ENCODE data around the gene LDLRAD3.

DNA sequence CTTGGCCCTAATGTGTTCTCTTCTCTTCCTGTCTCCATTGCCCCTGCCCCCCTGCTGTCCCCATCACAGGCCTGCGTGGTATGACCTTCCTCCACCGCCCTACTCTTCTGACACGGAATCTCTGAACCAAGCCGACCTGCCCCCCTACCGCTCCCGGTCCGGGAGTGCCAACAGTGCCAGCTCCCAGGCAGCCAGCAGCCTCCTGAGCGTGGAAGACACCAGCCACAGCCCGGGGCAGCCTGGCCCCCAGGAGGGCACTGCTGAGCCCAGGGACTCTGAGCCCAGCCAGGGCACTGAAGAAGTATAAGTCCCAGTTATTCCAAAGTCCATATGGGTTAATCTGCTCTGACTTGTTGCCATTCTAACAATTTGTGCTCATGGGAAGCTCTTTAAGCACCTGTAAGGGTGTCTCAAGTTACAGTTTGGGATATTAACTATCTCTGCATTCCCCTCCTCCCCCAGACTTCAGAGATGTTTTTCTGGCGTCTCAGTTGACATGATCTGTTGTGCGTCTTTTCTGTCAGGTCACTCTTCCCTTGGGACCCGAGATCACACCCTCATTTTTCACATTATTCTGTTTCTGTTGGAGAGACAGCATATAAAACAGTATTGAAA, 285.3 kb downstream of the LDLRAD3 start:
- TF ChIP-seq RARB (CRISPR knock-in tag; IDR thresholded peaks at IDR 0.05): no peak
- TF ChIP-seq ZNF70 (CRISPR knock-in tag; IDR thresholded peaks at IDR 0.05): no peak
- TF ChIP-seq ZC3H10 (CRISPR knock-in tag; IDR thresholded peaks at IDR 0.05): no peak
- no peak for TF ChIP-seq SNAI2 (CRISPR knock-in tag; IDR thresholded peaks at IDR 0.05)
- no peak for TF ChIP-seq ZFP30 (CRISPR knock-in tag; IDR thresholded peaks at IDR 0.05)
- no peak for TF ChIP-seq ESRRG (CRISPR knock-in tag; IDR thresholded peaks at IDR 0.05)
- TF ChIP-seq, protein P1, sequence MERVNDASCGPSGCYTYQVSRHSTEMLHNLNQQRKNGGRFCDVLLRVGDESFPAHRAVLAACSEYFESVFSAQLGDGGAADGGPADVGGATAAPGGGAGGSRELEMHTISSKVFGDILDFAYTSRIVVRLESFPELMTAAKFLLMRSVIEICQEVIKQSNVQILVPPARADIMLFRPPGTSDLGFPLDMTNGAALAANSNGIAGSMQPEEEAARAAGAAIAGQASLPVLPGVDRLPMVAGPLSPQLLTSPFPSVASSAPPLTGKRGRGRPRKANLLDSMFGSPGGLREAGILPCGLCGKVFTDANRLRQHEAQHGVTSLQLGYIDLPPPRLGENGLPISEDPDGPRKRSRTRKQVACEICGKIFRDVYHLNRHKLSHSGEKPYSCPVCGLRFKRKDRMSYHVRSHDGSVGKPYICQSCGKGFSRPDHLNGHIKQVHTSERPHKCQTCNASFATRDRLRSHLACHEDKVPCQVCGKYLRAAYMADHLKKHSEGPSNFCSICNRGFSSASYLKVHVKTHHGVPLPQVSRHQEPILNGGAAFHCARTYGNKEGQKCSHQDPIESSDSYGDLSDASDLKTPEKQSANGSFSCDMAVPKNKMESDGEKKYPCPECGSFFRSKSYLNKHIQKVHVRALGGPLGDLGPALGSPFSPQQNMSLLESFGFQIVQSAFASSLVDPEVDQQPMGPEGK (CRISPR knock-in tag; IDR thresholded peaks at IDR 0.05; ENCODE audit: borderline replicate concordance): no peak
- TF ChIP-seq, protein P2, sequence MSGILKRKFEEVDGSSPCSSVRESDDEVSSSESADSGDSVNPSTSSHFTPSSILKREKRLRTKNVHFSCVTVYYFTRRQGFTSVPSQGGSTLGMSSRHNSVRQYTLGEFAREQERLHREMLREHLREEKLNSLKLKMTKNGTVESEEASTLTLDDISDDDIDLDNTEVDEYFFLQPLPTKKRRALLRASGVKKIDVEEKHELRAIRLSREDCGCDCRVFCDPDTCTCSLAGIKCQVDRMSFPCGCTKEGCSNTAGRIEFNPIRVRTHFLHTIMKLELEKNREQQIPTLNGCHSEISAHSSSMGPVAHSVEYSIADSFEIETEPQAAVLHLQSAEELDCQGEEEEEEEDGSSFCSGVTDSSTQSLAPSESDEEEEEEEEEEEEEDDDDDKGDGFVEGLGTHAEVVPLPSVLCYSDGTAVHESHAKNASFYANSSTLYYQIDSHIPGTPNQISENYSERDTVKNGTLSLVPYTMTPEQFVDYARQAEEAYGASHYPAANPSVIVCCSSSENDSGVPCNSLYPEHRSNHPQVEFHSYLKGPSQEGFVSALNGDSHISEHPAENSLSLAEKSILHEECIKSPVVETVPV (CRISPR knock-in tag; IDR thresholded peaks at IDR 0.05): no peak
- TF ChIP-seq PPARA (CRISPR knock-in tag; IDR thresholded peaks at IDR 0.05; ENCODE audit: borderline replicate concordance): no peak
- TF ChIP-seq ISL1 (CRISPR knock-in tag; IDR thresholded peaks at IDR 0.05): no peak
- TF ChIP-seq ZFP3 (CRISPR knock-in tag; IDR thresholded peaks at IDR 0.05): no peak
- TF ChIP-seq ARNTL (CRISPR knock-in tag; IDR thresholded peaks at IDR 0.05; ENCODE audit: borderline replicate concordance, low read depth): no peak
- no peak for TF ChIP-seq ZNF565 (CRISPR knock-in tag; conservative IDR thresholded peaks at IDR 0.05; ENCODE audit: low read depth)

Data from SK-N-SH treated with all-trans-retinoic acid at 6 μM for 48 hours (cell line).